ENCODE results near the gene OSBPL10. TPM values are rescaled to one million over a fixed set of nuclear protein-coding genes. Genes with fewer than 3 reads are reported as not detected.

The OSBPL10 gene
- total and polyA plus RNA-seq, 2 of the 4 experiments (the other 2 are of a cell fraction) = 9.5 to 10.1 TPM

- TF ChIP-seq MAZ (IDR thresholded peaks at IDR 0.05; ENCODE audit: borderline replicate concordance, low read depth, low read length) = no peak
- no peak for TF ChIP-seq RCOR1 (IDR thresholded peaks at IDR 0.05; ENCODE audit: insufficient replicate concordance, low read length)
- no peak for TF ChIP-seq USF2 (IDR thresholded peaks at IDR 0.05; ENCODE audit: low read depth, low read length)
- no peak for TF ChIP-seq RFX5 (IDR thresholded peaks at IDR 0.05; ENCODE audit: low read depth, low read length)
- no peak for TF ChIP-seq MXI1 (IDR thresholded peaks at IDR 0.05; ENCODE audit: borderline replicate concordance, low read depth, low read length)
- TF ChIP-seq NFE2L2 (IDR thresholded peaks at IDR 0.05; ENCODE audit: low read depth, low read length) = no peak
- no peak for TF ChIP-seq CHD1 (IDR thresholded peaks at IDR 0.05; ENCODE audit: low read depth, low read length)
- TF ChIP-seq CEBPB (IDR thresholded peaks at IDR 0.05; ENCODE audit: low read depth, low read length) = no peak
- no peak for TF ChIP-seq SMC3 (IDR thresholded peaks at IDR 0.05; ENCODE audit: low read depth, low read length)
- no peak for TF ChIP-seq POLR2A (IDR thresholded peaks at IDR 0.05; ENCODE audit: low read depth, low read length)
- TF ChIP-seq, protein P1, sequence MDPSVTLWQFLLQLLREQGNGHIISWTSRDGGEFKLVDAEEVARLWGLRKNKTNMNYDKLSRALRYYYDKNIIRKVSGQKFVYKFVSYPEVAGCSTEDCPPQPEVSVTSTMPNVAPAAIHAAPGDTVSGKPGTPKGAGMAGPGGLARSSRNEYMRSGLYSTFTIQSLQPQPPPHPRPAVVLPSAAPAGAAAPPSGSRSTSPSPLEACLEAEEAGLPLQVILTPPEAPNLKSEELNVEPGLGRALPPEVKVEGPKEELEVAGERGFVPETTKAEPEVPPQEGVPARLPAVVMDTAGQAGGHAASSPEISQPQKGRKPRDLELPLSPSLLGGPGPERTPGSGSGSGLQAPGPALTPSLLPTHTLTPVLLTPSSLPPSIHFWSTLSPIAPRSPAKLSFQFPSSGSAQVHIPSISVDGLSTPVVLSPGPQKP (IDR thresholded peaks at IDR 0.05; ENCODE audit: borderline replicate concordance, low read depth, low read length) = no peak
- no peak for TF ChIP-seq BHLHE40 (IDR thresholded peaks at IDR 0.05; ENCODE audit: low read depth, low read length)
- TF ChIP-seq, protein P2, sequence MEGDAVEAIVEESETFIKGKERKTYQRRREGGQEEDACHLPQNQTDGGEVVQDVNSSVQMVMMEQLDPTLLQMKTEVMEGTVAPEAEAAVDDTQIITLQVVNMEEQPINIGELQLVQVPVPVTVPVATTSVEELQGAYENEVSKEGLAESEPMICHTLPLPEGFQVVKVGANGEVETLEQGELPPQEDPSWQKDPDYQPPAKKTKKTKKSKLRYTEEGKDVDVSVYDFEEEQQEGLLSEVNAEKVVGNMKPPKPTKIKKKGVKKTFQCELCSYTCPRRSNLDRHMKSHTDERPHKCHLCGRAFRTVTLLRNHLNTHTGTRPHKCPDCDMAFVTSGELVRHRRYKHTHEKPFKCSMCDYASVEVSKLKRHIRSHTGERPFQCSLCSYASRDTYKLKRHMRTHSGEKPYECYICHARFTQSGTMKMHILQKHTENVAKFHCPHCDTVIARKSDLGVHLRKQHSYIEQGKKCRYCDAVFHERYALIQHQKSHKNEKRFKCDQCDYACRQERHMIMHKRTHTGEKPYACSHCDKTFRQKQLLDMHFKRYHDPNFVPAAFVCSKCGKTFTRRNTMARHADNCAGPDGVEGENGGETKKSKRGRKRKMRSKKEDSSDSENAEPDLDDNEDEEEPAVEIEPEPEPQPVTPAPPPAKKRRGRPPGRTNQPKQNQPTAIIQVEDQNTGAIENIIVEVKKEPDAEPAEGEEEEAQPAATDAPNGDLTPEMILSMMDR (conservative IDR thresholded peaks at IDR 0.05; ENCODE audit: low read depth, low read length) = no peak
- no peak for TF ChIP-seq MAFK (IDR thresholded peaks at IDR 0.05; ENCODE audit: low read depth, low read length)
- TF ChIP-seq RAD21 (IDR thresholded peaks at IDR 0.05; ENCODE audit: low read length) = no peak
- no peak for TF ChIP-seq FOS (IDR thresholded peaks at IDR 0.05; ENCODE audit: low read depth, low read length)
- CTCF ChIA-PET = no interaction called here
These were observed 205.0 kb downstream of the OSBPL10 start for GRCh38 chr3:31776016-31776415.

More at GRCh38 chr3:31776016-31776415, 205.0 kb downstream of the OSBPL10 start:
- Histone ChIP-seq H3K9ac (ENCODE audit: low read depth, low read length) (no peak overlapping the region), H3K18ac (ENCODE audit: low read depth, low read length) (no peak overlapping the region), H3K27me3 (ENCODE audit: control insufficient read depth, insufficient read depth, low read length) (no peaks in the 10 kb centered on the region), H4K8ac (ENCODE audit: low read depth in 2 of 2, low read length in 2 of 2) (no peak overlapping the region), H3K4ac (ENCODE audit: low read depth, low read length) (no peak overlapping the region), H4K5ac (ENCODE audit: low read depth, low read length) (no peak overlapping the region), H2BK5ac (ENCODE audit: low read depth, low read length, poor library complexity, severe bottlenecking) (no peak overlapping the region), H3K9me1 (ENCODE audit: insufficient read depth, low read length) (peaks cover 5% of the 10 kb centered on the region; the same call in 1 of the 2 replicates), H3K79me1 (ENCODE audit: low read depth in 1 of 2, low read length in 2 of 2) (no peaks in the 10 kb centered on the region), H3K56ac (ENCODE audit: extremely low read depth, insufficient read depth, low read length) (no peak overlapping the region), H3K9me3 (ENCODE audit: control insufficient read depth, insufficient read depth, low read length) (no peaks in the 10 kb centered on the region), H3K27ac (ENCODE audit: insufficient read depth, low read length) (no peak overlapping the region), H3K14ac (replicated peaks; ENCODE audit: low read depth, low read length) (no peak overlapping the region), H3K36me3 (ENCODE audit: control insufficient read depth, insufficient read depth, low read length) (no peaks in the 10 kb centered on the region), H3K4me3 (ENCODE audit: insufficient read depth, low read depth, low read length) (no peak overlapping the region), H4K20me1 (ENCODE audit: insufficient read depth, low read length) (no peaks in the 10 kb centered on the region), H4K91ac (ENCODE audit: insufficient read depth, low read depth, low read length) (no peak overlapping the region), H3K23ac (ENCODE audit: low read depth, low read length) (no peak overlapping the region), H2BK20ac (ENCODE audit: low read depth, low read length) (no peak overlapping the region), H2AK5ac (ENCODE audit: low read depth, low read length) (no peak overlapping the region), H3K4me2 (ENCODE audit: low read depth, low read length) (no peak overlapping the region), H2BK15ac (ENCODE audit: low read depth, low read length) (no peak overlapping the region), H2AK9ac (replicated peaks; ENCODE audit: low read depth, low read length, poor library complexity) (no peak overlapping the region), H2BK120ac (ENCODE audit: low read depth, low read length) (no peak overlapping the region), H3K4me1 (ENCODE audit: control insufficient read depth, insufficient read depth, low read length) (no peaks in the 10 kb centered on the region), H2AFZ (replicated peaks; ENCODE audit: low read length, poor library complexity) (no peak overlapping the region)
- no peak for ATAC-seq (ENCODE audit: low read depth)
- in situ Hi-C loops (cut with MboI; ENCODE audit: low sequenced_read_pairs) = no loop called here
- dilution Hi-C loops (cut with HindIII; ENCODE audit: low sequenced_read_pairs, unreplicated experiment) = no loop called here
- POLR2A ChIA-PET (ENCODE audit: unreplicated experiment) = no interaction called here
- no CpG with 5 or more reads among the region's 4 CpGs for WGBS, 2 experiments (ENCODE audit: extremely low coverage in 2 of 2, insufficient read length in 1 of 2)
- DNase-seq = no peak
- BruUV-seq (replicated peaks) = no TSS peak
- intact Hi-C loops (cut with micrococcal nuclease) = no loop called here
